Right lobe of liver (tissue), 4 donors: ENCODE measurements around the gene PFN3.

Source experiments
- CTCF ChIP-seq, 4 donors: fragments of 200-600 bp in 3 of 4; fragments of 450-650 bp in 1 of 4; IDR thresholded peaks; one replicate each; pipeline versions ENCODE4 v1.5.1 to v1.8.0; 2016 to 2022; ENCODE audit warnings: antibody characterized with exemption in 4 of 4, mild to moderate bottlenecking in 2 of 4
- POLR2A ChIP-seq: fragments of 450-650 bp; IDR thresholded peaks from one replicate; pipeline ENCODE4 v1.6.1; 2017; ENCODE audit warnings: antibody characterized with exemption, mild to moderate bottlenecking
- donor health status: DM: no; HTN: no; CAD: no.
- donor health status: DM: no; HTN: no; CAD: no.
- donor health status: DM: no; HTN: yes; CAD: no.

DNA sequence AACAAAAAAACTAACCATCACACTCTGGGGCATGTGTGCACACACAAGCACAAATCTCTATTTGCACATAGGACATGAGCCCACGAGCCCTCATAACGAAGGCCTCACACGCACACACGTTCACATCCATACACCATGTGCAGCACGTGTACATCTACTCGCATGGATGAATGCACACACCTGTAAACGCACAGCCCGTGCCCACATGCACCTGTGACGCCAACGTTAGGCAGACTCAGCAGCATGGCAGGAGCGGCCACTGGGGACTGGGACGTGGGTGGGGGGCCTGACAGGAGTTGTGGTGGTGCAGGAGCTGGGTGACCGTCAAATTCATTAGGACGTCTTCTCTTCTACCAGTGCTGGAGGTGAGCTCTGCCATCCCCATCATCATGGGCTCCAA is 13.1 kb downstream of the PFN3 start:
- TF ChIP-seq CTCF (IDR thresholded peaks at IDR 0.05) (no peak), POLR2A (no peak)
